CD4-positive, alpha-beta T cell treated with Interleukin-21 for 1 hour (primary cell): Measurements from ENCODE around the gene CSNK2A1.
"Not testable (repeated sequence)": the region's sequence is repeated elsewhere in the genome, so short reads cannot be mapped to it uniquely, and the experiment has no call there.

Source experiments
- DNase-seq: peaks from one replicate; pipeline ENCODE4 v3.0.0-alpha.2; 2020

The CSNK2A1 gene

DNA sequence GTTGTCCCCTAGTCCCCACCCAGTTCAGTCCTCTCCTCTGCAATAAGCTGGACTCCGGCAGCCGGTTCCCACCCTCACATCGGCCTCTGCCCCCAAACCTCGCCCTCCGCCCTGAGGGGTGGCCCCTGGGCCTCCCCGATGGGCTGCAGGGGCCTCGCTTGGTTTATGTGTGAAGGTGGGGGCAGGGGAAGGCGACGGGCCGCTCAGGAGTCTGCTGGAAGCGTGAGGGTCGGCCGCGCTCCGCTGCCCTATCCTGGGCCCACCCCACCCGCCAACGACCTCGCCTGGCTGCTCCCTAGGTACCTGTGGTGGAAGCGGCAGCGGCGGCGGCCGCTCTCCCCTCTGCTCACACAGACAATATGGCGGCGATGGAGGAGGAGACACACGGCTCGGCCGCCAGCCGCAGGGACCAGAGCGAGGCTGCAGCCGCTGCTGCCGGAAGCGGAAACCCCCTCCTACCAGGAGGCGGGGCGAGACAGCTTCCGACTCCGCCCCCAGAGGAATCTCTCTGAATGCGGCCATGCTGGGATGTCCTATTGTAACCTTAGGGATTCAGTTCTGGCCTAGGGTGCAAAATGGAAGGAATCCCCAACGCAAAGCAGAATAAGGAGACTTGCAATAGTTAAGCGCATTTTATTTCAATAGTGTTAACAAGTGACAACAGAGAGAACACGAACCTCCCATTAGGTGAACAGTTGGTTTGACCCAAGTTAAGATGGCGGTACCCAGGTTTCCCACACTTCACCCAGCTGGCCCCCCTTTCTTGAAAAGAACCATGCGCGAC lies at the start of gene CSNK2A1:
Gene CSNK2A1 (minus strand): TSS at position 422 of the 784 bp plus-strand sequence. CDS start 35,239 bp downstream, outside the sequence.
- peak; percentile 98 for DNase-seq

DNA sequence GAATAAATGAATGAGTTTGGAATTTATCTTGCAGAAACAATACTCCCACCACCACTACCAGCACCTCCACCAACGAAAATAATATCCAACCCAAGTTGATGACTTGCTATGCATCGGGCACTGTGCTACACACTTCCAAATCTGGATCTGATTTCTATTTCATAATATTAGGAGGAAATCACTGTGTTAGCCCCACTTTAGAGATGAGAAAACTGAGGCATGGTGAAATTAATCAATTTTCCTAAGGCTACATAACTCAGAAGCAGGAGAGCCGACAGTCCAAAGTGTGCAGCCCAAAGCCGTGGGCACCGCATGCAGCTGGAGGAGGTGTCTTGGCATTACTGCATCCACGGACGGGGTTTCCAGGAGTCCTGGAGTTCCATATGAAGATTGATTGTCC lies 48.9 kb upstream of the CSNK2A1 start:
- DNase-seq = no peak

DNA sequence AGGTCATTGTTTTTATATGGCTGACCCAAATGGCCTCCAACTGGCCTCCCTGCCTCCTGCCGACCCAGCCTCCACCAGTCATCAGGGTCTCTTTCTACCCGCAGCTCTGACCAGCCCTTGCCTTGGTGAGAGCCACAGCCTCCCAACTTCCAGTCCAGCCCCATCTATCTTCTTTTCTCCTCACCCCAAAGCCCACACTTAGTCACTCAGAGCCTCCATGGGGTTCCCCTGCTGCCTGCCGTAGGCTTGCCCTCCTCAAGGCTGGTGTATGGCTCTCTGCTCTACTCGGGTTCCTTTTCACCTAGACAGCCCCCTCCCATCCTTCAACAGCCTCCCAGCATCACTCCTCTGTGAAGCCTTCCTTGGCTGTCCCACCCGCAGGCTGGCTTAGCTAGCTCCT lies 48.4 kb upstream of the CSNK2A1 start:
- DNase-seq = no peak

DNA sequence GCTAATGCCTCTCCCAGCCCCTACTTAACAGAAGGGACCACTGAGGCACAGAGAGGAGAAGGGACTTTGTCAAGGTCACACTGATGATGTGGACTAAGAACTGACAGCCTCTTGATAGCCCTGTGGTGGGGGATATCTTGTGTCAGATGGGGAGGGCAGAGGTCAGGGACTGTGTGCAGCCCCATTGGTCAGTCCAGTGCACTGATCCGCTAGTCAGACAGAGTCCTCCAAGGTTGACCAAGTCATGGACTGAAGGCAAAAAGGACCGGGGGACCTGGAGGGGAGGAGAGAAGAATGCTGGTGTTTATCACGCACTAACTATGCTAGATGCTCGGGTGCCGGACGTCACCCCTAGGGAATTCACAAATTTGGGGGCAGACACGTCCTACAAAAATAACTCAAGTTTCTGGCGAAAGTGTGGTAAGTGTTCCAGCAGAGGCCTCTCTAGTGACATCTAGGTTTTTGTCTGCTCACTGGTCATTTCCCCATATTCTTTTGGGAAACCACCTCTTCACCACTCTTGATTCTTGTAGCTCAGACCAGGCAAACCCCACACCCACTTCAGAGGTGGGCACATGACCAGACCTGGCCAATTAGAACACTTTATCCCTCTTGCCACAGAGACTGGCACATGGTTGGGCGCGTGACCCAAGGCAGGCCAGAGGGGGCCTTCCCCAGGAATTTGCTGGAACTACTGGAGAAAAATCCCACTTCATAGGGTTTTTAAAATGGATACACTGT lies 45.5 kb upstream of the CSNK2A1 start:
- DNase-seq = no peak

DNA sequence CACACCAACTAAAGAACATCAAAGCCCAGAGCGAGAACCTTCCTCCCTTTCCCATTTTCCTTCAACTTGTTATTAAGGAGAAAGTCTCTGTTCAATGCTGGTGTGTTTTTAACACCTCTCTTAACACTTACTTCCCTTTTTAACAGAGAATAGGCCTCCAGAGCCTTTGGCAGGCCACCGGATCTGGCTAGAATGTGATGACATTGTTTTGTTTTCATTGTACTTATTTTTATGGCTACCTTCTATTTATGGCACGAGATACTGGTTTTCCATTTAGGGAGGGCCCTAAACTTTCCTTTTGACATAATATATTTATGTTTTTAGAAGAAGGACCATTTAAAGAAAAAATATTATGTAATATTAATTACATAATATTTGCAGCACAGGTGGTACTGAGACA lies 44.9 kb upstream of the CSNK2A1 start:
- no peak for DNase-seq

DNA sequence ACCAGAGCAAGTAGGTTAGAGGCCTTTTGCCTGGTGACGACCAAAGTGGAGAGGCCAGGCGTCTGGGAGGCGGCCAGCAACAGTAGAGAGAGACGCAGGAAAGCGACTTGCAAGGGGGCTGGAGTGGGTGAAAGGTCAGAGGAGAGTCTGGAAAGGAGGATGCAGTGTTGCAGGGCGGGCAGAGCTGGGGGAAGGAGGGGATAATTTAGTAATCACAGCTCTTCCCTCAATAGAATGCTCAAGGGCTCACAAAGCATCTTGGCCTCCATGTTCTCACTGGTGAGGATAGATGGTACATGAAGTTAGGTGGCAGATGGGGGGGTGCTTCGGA lies 41.3 kb upstream of the CSNK2A1 start:
- DNase-seq = no peak

DNA sequence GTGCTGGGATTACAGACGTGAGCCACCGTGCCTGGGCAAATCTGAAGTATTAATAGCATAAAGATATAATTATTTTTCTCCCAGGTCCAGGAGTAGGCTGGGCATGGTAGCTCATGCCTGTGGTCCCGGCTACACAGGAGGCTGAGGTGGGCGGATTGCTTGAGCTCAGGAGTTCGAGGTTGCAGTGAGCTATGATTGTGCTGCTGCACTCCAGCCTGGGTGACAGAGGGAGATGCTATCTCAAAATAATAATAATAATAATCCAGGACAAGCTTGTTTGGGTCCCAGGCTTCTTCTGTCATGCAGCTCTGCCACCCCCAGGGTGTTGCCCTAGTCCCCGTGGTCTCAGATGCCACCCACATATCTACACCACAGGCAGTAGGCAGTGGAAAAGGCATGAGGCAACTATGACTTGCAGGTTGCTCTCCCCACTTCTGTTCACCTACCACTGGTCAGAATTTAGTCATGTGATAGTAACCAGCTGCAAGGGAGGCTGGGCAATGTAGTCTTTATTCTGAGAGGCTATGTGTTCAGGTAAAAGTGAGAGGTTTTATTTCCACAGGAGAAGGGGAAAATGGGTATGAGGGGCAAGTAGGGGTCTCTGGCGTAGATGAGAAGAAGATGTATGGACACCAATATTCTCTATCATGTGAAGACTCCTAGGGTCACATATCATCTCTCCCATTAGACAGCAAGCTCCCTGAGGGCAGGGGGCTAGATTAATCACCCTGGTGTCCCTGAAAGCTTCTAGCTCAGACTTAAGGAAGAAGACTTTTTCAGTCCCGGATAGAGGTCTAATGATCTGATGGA lies 40.8 kb upstream of the CSNK2A1 start:
- no peak for DNase-seq

DNA sequence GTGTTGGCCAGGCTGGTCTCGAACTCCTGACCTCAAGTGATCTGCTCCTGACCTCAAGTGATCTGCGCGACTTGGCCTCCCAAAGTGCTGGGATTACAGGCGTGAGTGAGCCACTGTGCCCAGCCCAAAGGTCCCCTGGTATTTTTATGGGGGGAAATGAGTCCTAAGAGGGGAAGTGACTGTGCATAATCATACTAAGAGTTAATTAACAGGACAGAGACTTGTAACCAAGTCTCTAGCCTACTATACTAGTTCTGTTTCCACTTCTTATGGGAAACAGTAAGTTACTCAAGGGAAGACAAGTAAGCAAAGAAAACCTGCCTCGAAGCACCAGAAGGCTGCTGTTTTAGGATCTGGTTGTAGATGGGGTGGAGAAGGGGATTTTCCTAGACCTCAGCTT lies 38.6 kb upstream of the CSNK2A1 start:
- no peak for DNase-seq

DNA sequence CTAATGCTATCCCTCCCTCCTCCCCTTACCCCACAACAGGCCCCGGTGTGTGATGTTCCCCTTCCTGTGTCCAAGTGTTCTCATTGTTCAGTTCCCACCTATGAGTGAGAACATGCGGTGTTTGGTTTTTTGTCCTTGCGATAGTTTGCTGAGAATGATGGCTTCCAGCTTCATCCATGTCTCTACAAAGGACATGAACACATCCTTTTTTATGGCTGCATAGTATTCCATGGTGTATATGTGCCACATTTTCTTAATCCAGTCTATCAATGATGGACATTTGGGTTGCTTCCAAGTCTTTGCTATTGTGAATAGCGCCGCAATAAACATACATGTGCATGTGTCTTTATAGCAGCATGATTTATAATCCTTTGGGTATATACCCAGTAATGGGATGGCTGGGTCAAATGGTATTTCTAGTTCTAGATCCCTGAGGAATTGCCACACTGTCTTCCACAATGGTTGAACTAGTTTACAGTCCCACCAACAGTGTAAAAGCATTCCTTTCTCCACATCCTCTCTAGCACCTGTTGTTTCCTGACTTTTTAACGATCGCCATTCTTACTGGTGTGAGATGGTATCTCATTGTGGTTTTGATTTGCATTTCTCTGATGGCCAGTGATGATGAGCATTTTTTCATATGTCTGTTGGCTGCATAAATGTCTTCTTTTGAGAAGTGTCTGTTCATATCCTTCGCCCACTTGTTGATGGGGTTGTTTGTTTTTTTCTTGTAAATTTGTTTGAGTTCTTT lies 35.5 kb upstream of the CSNK2A1 start:
- not testable (repeated sequence) for DNase-seq

DNA sequence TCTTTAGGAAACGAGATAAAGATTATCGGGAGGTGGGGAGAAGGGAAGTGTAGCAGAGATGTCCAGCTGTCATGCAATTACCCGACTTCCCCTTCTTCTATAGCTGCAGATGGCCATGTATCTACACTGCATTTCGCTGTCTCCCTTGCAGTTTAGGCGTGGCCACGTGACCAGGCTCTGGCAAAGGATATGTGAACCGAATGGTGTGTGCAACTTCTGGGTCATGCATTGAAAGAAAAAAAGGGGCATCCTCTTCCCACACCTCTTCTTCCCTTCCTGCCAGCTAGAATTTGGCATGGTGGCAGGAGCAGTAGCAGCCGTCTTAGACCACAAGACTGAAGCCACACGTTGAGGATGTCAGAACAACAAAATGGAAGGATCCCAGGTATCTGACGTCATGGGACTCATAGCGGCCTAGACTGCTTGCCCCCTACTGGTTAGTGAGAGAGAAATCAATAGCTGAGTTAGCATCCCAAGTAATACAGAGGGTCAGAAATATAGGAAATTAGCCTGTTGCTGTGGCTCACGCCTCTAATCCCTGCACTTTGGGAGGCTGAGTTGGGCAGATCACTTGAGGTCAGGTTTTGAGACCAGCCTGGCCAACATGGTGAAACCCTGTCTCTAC lies 33.7 kb upstream of the CSNK2A1 start:
- no peak for DNase-seq

DNA sequence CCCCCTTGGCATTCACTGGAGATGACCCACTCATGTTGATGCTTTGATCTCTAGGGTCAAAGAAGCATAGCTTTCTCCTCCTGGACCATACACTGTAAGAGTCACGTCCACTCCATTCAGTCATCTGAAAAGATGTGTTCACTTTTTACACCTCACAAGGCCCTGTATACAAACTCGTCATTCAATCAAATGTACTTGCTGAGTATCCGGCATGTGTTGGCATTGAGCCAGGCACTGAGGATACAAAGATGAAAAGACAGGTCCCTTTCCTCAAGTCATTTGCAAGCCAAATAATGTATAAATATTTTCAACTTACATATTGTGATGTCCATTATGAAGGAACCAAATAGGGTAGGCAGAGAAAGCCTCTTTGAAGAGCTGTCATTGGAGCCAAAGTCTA lies 32.6 kb upstream of the CSNK2A1 start:
- DNase-seq = no peak

DNA sequence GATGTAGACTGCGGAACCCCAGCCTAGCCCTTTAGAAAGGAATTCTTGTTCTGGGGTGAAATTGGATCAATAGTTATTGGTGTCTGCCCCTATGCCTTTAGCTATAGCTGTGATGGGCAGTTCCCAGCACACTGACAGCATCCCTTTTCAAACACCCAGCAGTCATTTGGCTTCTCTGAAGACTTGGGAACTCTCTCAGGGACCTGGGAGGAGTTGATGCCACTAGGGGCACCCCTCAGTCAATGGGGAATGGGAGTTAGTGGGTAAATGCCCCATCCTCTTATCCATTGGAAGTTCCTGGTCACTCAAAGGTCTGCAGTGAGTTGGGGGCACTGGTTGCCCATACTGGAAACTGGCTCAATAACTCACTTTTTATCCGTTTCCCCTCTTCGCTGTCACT lies 31.6 kb upstream of the CSNK2A1 start:
- DNase-seq = no peak

DNA sequence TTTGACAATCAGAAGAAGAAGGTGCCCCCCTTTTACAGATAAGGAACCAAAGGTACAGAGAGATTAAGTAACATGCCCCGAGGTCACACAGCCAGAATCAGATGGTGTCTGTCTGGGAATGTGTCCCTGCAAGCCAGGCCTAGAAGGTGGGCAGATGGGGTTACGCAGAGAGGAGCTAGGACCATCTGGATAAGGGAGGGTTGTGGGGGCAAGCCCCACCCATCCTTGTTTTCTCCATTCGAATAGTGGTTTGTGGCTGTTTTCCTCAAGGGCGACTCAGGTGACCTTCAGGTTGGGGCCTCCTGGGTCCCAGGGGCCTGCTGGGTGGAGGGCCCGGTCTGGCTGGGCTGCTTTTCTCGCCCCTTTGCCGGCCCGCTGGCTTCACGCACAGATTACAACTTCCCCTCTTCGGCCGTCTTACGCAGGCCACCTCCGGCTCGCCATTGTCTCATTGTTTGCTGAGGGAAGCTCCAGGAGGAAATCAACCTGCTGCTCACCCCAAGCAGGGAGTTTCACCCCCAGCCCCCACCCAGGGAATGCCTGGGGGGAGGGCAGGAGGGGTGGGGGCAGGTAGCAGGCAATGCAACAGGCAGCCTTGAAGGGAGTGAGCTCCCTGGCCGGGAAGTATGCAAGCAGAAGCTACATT lies 30.8 kb upstream of the CSNK2A1 start:
- no peak for DNase-seq

DNA sequence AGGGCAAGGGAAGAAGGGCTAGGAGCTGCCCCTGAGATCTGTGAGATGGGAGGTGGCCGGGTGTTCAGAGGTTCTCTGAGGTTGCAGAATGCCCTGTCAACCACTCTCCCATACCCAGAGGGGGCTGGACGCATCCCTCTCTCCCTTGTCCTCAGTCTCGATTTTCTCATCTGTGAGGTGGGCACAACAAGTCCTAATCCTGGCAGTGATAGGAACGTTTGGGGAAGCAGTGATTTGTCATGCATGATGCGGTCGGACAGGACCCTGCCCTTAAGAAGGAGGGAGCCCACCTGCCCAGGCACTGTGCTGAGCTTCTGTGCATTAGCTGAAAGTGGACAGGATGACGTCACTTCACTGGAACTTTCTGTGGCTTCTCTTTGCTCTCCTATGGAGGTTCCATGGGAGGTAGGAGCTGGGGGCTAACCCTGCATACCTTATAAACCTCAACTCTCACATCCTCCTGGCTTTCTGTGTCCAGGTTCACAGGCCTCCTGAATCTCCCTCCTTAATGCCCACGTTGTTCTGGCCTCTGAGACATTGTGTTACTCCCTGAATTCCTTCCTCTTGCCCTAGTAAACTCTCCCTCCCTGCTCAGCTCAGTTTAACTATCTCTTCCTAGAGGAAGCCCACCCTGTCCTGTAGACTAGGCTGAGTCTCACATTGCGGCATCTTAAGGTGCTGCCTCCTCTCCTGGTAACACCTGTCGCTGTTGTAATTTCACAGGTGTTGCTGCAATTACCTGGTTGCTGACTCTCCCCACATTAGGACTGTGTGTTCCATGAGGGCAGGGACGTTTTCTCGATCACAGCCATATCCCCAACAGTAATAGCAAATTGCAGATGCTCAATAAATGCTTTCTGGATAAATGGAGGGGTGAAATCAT lies 30.1 kb upstream of the CSNK2A1 start:
- DNase-seq = no peak

DNA sequence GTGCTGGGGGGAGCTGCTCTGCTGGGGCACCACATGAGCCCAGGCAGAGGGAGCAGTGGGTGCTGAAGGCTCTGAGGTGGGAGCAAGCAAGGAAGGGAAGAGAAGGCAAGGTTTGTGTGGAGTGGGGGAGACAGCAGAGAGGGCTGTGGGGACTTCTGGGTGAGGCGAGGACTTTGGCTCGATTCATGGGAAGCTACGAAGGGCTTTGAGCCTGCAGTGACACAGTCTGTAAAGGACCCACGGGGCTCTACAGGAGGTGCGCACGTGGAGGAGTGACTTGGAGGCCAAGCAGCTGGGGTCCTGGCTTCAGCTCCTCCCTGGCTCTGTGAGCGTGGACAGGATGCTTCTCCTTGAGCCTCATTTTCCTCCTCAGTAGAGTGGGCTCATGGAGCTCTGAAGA lies 29.1 kb upstream of the CSNK2A1 start:
- DNase-seq = no peak

DNA sequence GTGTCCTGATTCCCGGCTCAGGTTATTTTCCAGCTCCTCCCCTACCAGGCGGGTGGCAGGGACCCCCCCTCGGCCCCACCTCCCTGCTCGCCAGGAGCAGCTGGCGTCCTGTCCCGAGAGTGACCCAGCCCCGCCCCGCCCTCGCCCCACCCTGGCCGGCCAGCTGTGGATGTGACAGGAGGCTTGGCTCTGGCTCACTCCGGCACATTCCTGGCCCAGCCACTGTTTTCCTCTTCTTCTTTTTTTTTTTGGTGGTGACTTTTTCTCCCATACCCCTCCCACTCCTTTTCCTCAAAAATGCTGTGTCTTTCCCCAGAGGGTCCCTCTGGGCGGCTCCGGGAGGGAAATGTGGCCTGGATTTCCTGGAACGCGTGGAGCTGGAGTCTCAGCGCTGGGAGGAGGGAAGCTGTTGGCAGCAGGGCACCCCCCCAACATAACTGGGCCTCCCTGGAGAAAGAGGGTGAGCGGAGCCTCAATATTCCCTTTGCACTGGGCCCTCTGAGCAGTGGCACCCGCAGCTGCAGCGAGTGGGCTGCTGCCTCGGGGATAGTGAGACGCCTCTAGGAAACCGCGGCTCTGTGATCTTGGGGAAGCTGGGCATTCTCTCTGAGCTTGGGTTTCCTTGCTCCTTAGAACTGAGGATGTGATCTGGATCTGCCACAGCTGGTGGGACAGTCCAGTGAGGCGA lies 28.3 kb upstream of the CSNK2A1 start:
- DNase-seq = no peak

DNA sequence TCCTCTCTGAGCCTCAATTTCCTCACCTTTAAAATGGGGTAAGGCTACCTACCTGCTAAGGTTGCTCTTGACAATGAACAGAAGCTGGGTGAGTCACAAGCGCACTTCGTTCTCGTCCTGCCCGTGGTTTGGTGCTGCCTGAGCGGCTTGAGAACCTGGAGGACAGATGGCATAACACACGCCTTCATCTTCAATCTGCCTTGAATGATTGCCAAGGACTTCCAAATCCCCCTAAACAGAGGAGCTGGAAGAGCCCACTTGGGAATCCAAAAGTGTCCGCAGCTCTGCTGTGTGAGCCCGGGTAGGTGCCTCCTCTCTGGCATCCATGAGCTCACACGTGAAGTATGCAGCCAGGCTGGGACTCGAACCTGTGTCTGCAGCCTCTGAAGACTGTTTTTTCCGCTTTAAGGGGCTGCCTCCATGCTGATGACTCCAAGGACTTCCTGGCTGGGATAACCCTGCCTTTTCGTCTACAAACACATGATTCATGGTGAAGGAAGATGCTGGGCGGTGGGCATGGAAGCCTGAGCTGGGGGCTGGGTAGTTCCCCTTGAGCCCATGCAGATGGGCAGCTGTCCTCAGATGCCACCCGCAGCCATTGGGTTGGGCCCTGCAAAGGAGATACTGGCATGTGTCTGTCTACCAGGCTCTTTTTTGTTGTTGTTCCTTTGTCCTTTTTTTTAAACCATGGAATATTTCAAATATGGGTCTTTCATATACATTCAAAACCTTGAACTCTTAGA lies 25.3 kb upstream of the CSNK2A1 start:
- no peak for DNase-seq

DNA sequence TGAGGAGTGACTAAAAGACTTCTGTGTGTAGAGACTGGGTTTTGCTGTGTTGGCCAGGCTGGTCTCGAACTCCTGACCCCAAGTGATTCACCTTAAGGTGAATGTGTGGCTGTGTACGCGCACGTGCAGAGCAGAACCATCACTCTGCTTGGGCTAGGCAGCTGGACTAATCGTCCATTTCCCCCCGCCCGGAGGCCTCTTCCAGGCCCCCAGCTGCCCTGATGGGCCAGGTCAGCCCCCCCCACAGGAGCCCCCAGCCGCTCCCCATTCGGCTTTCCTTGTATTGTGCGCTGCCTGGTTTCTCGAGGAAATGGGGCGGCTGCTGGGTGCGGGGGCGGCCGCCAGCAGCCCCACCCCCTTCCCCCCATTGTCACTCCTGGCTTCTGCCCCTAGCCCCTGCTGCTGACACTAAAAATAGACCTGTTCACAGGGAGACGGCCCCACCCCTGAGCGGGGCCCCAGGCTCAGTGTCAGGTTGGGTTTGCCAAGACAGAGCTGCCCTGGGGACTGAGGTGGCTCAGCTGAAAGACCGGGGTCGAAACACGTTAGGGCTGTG lies 24.6 kb upstream of the CSNK2A1 start:
- DNase-seq = no peak

DNA sequence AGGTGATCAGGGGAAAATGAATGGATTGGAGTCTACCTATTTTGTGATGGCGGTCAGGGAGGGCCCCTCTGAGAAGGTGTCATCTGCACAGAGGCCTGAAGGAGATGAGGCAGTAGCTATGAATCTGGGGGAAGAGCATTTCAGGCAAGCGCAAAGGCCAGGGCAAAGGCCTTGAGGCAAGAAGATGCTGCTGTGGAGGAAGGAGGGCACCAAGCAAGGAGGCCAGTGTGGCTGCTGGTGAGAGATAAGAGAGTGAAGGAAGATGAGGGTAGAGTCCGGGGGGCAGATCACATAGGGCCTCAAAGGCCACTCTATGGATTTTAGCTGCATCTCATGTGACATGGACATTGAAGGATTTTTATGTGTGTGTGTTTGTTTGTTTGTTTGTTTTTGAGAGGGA lies 20.6 kb upstream of the CSNK2A1 start:
- DNase-seq = no peak
